Measurements from ENCODE around the gene ZNF280A. TPM values are rescaled to one million over a fixed set of nuclear protein-coding genes. Genes with fewer than 3 reads are reported as not detected.

The ZNF280A gene
- total and polyA plus RNA-seq, 2 of the 8 experiments (the other 6 are each of a cell fraction or from before 2014, with no cell fraction given), result 0.09 to 0.61 TPM

- POLR2A ChIA-PET (ENCODE audit: partially characterized antibody), result interaction anchor here (0.7 kb wide), 1 partner anchor 40 kb away, joined by 3 read pairs; no protein-coding TSS in a partner anchor
These were observed 56.1 kb downstream of the ZNF280A start for GRCh38 chr22:22463855-22464540.

More at GRCh38 chr22:22463855-22464540, 56.1 kb downstream of the ZNF280A start:
- Histone ChIP-seq H3K4me2 (ENCODE audit: insufficient read depth in 1 of 2, low read depth in 2 of 2, low read length in 2 of 2) (peak overlapping the region in 1 of 2 experiments; percentile 44; a peak in 1 of 4 replicates), H3K56ac (replicated peaks; ENCODE audit: insufficient read length, low read depth, low read length) (no peak overlapping the region), H4K20me1 (replicated peaks in 1 of 2; ENCODE audit: control insufficient read depth in 1 of 2, insufficient read depth in 2 of 2, low read length in 2 of 2) (no peaks in the 10 kb centered on the region), H2AK5ac (ENCODE audit: low read depth, low read length) (no peak overlapping the region), H2BK12ac (ENCODE audit: low read depth, low read length) (no peak overlapping the region), H4K5ac (ENCODE audit: insufficient read length, low read depth, low read length) (no peak overlapping the region), H4K8ac (ENCODE audit: extremely low read depth, insufficient read depth, low read length) (no peak overlapping the region), H2BK20ac (ENCODE audit: low read length) (no peak overlapping the region), H2BK5ac (ENCODE audit: low read depth, low read length) (no peak overlapping the region), H3K14ac (ENCODE audit: insufficient read length) (no peak overlapping the region), H3K23ac (ENCODE audit: insufficient read length) (no peak overlapping the region), H3K27ac (ENCODE audit: low read depth, low read length) (no peak overlapping the region), H3K79me2 (ENCODE audit: control insufficient read depth in 1 of 2, insufficient read depth in 2 of 2, low read length in 2 of 2) (no peaks in the 10 kb centered on the region), H2BK120ac (replicated peaks; ENCODE audit: low read depth, low read length) (no peak overlapping the region), H3K23me2 (ENCODE audit: low read depth, low read length) (no peaks in the 10 kb centered on the region), H3K27me3 (replicated peaks in 1 of 4; ENCODE audit: control insufficient read depth in 3 of 4, extremely low read depth in 1 of 4, insufficient read depth in 3 of 4, low read length in 3 of 4) (peaks cover 3 to 26% (median 18%) of the 10 kb centered on the region in 4 experiments; a peak in 5 of 7 replicates), H3K9me3 (ENCODE audit: insufficient read depth in 2 of 2, low read depth in 1 of 2, low read length in 1 of 2) (no peaks in the 10 kb centered on the region), H3K4me1 (replicated peaks in 1 of 4; ENCODE audit: control insufficient read depth in 3 of 4, insufficient read depth in 4 of 4, low read length in 3 of 4) (peaks cover 0 to 18% (median 3%) of the 10 kb centered on the region in 4 experiments; a peak in 3 of 7 replicates), H3K4me3 (ENCODE audit: extremely low read depth in 1 of 4, insufficient read depth in 2 of 4, low read depth in 3 of 4, low read length in 4 of 4) (peak overlapping the region in 1 of 4 experiments; percentile 37; a peak in 1 of 8 replicates), H3K79me1 (ENCODE audit: low read depth, low read length) (no peaks in the 10 kb centered on the region), H3K4ac (replicated peaks; ENCODE audit: insufficient read length, low read depth, low read length) (no peak overlapping the region), H3K18ac (ENCODE audit: extremely low read depth, low read length) (no peak overlapping the region), H3K36me3 (ENCODE audit: control insufficient read depth in 2 of 4, insufficient read depth in 4 of 4, low read length in 3 of 4) (no peaks in the 10 kb centered on the region; a peak in 1 of 8 replicates), H3K9ac (replicated peaks in 1 of 4; ENCODE audit: extremely low read depth in 1 of 4, low read depth in 3 of 4, low read length in 3 of 4) (no peak overlapping the region), H2BK15ac (ENCODE audit: low read length) (no peak overlapping the region), H4K91ac (replicated peaks; ENCODE audit: insufficient read length, low read length) (no peak overlapping the region), H2AFZ (ENCODE audit: low read length) (peak overlapping the region; percentile 87)
- CTCF ChIA-PET (ENCODE audit: partially characterized antibody), result interaction anchor here (0.6 to 12.8 kb wide), 55 partner anchors 8 to 1069 kb away, joined by 3 to 206 read pairs (median 4); partner anchors contain the start of gene ZNF280B
- FAIRE-seq (peak; percentile 85), DNase-seq (ENCODE audit: low read depth in 1 of 2, low spot score in 2 of 2) (peak in 1 of 2 experiments; percentile 79)
- WGBS, 2 experiments (ENCODE audit: extremely low coverage in 1 of 2, insufficient coverage in 1 of 2, insufficient read length in 1 of 2, insufficient replicate concordance in 2 of 2, low coverage in 1 of 2, low lambda C conversion rate in 2 of 2, missing lambda C conversion rate in 1 of 2), result 37% methylated on average over 17 of the region's 18 CpGs; no CpG with 5 or more reads in 1 of the 2 experiments
- TF ChIP-seq RBBP5 (IDR thresholded peaks at IDR 0.05; ENCODE audit: borderline replicate concordance, low read depth, low read length), result no peak
- TF ChIP-seq CTCF (IDR thresholded peaks at IDR 0.05; ENCODE audit: control extremely low read depth in 1 of 3, insufficient read depth in 1 of 3, low read depth in 1 of 3, low read length in 3 of 3), result peak; percentile 15 to 85 (median 66)
- TF ChIP-seq, protein P1, sequence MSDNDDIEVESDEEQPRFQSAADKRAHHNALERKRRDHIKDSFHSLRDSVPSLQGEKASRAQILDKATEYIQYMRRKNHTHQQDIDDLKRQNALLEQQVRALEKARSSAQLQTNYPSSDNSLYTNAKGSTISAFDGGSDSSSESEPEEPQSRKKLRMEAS (IDR thresholded peaks at IDR 0.05), result 0 out of 2 replicates have a peak, but pooled peaks have one; percentile 12
- peak; percentile 91 for TF ChIP-seq RAD21 (IDR thresholded peaks at IDR 0.05 in 1 of 2, conservative IDR thresholded peaks at IDR 0.05 in 1 of 2; ENCODE audit: low read depth in 2 of 2, low read length in 2 of 2)
- TF ChIP-seq TEAD4 (IDR thresholded peaks at IDR 0.05; ENCODE audit: low read depth, low read length), result 0 out of 2 replicates have a peak, but pooled peaks have one; percentile 22

Data from H1 (cell line).